ENCODE measurements around the gene ADIPOQ.

GRCh38 chr3:186828340-186828739 is 14.2 kb upstream of the ADIPOQ start:
- no peak for TF ChIP-seq CTCF (IDR thresholded peaks at IDR 0.05)
- TF ChIP-seq EZH2 (IDR thresholded peaks at IDR 0.05; ENCODE audit: borderline replicate concordance, insufficient read depth, low read depth, low read length, poor library complexity, severe bottlenecking): no peak

All from B cell (primary cell).